PC-9 (cell line): ENCODE results near the gene MORN2.

Experiments
- CTCF ChIP-seq: fragments of 200-600 bp; sonication (generic); conservative IDR thresholded peaks from 2 replicates; pipeline ENCODE4 v1.6.1; 2017; ENCODE audit warnings: mixed run types, antibody characterized with exemption, mild to moderate bottlenecking, moderate library complexity
- EZH2 ChIP-seq: fragments of 200-600 bp; sonication (generic); IDR thresholded peaks from 2 replicates; pipeline ENCODE4 v1.8.0; 2017; ENCODE audit warnings: antibody characterized with exemption, low read depth

GRCh38 chr2:38873763-38874162, 2.0 kb upstream of the MORN2 start:
- TF ChIP-seq CTCF (no peak), EZH2 (no peak)
